NCI-H2029 treated with DMSO at 0.1 percent for 48 hours (cell line): ENCODE results near the gene ARL16.

Source experiments
- DNase-seq: peaks from one replicate; lab custom pipeline; 2025; lab: John Stamatoyannopoulos, UW

Gene ARL16

DNA sequence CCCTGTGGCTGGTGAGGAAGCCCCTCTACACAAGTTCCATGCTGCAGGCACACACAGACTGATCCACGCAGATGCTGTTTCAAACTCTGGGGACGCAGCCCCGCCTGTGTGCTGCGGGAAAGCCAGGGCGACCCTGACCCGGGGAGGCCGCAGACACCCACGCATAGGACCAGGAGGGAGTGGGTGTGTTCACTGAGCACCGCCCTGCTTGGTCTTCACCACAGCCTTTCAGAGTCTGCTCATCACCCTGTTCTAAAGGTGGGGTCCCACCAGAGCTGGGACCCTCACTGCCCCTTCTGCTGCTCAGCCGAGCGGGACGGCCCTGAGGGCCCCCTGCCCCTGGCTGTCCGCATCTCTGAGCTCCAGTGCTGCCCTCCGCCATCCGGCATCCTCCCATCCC, 39.1 kb downstream of the ARL16 start:
- DNase-seq: no peak

DNA sequence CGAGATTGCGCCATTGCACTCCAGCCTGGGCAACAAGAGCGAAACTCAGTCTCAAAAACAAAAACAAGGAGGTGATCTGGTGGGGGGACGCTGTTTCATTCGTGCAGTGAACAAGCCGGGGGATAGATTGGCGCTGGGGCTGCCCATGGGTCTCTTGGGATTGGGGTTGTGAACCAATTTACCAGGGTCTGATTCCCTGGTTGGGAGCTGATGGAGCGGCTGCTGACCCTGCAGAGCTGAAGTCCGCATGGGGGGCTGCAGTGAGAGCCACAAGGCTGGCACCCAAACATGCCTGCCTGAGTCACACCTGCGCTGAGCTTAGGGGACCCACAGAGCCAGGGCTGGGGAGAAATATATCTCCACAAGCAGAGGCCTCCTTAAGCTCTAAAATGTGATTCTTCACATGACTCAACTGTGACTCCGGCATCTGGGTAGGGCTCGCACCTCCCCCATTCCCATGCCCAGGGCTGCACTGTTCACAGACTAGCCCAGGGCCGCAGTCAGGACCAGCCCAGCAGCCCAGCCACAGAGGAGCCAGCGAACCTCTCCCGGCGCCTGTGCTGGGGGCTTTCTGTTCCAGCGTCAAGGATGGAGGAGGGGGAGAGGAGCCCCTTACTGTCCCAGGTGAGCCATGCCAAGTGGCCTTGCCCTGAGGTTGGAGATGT, 41.6 kb downstream of the ARL16 start:
- DNase-seq: no peak

GRCh38 chr17:81640011-81640410, 43.6 kb downstream of the ARL16 start:
- DNase-seq: no peak

DNA sequence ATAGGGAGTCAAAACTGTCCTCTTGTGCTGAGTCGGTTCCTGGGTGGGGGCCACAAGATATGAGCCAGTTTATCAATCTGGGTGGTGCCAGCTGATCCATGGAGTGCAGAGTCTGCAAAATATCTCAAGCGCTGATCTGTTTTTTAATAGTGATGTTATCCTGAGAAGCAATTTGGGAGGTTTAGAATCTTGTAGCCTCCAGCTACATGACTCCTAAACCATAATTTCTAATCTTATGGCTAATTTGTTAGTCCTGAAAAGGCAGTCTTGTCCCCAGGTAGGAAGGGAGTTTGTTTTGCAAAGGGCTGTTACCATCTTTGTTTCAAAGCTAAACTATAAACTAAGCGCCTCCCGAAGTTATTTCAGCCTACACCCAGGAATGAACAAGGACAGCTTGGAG, 44.9 kb downstream of the ARL16 start:
- DNase-seq: no peak

- DNase-seq: peak; percentile 9
These were observed 46.9 kb downstream of the ARL16 start, which contains the start of the genes NPLOC4 and TSPAN10 for GRCh38 chr17:81636505-81637288. NPLOC4 (minus strand) TSS chr17:81637112; CDS start chr17:81636930, 182 bp downstream. TSPAN10 (plus strand) TSS chr17:81637196; CDS start chr17:81642413, 5,217 bp downstream.

DNA sequence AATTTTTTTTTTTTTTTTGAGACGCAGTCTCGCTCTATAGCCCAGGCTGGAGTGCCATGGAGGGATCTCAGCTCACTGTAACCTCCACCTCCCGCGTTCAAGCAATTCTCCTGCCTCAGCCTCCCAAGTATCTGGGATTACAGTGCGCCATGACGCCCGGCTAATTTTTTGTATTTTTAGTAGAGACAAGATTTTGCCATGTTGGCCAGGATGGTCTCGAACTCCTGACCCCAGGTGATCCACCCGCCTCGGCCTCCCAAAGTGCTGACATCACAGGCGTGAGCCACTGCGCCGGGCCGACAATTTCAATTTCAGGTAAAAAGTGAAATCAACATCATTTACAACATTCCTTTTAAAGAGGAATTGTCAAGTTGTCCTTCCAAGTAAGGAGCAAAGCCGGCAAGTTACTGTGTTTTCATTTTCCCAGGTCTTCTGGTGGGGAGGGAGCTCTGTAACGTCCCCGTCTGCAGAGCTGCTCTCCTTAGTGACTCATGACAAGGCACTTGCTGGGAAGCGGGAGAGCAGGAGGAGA, 47.6 kb downstream of the ARL16 start:
- no peak for DNase-seq

- DNase-seq: no peak
These were observed 48.2 kb downstream of the ARL16 start for GRCh38 chr17:81635431-81635830.

DNA sequence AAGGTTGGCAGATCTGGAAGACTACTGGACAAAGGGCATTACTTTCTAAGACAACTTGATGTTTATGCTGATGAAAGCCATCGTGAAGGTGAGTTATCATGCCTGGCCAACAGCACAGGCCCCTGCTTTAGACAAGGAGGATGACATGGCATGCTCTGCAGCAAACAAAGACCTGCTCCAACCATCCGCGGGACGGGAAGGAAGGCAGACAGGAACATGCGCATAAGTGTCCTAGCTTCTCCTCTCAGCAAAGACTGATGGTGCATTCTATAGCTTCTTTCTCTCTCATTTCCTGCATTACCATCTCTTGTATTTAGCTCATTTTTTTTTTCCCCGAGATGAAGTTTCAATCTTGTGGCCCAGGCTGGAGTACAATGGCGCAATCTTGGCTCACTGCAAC, 52.1 kb downstream of the ARL16 start:
- DNase-seq: no peak
